Type B pancreatic cell (in vitro differentiated cells): ENCODE results near the gene ZNF273. TPM values are rescaled to one million over a fixed set of nuclear protein-coding genes. Genes with fewer than 3 reads are reported as not detected.

ENCODE experiments used
- DNase-seq: peaks from one replicate; pipeline ENCODE4 v3.0.0; 2021; ENCODE audit warnings: mixed read lengths; ENCODE audit not compliant: unreplicated experiment; ENCODE audit errors: extremely low spot score
- H3K27ac Mint-ChIP-seq: 2 replicates; pipeline ENCODE4 v1.8.0; 2021; ENCODE audit warnings: mild to moderate bottlenecking, mixed read lengths
- H3K27me3 Mint-ChIP-seq: 2 replicates; pipeline ENCODE4 v1.8.0; 2021; ENCODE audit warnings: mixed read lengths
- H3K36me3 Mint-ChIP-seq: 2 replicates; pipeline ENCODE4 v1.8.0; 2021; ENCODE audit warnings: mixed read lengths
- H3K4me1 Mint-ChIP-seq: one replicate; pipeline ENCODE4 v1.8.0; 2021; ENCODE audit warnings: mixed read lengths; ENCODE audit not compliant: unreplicated experiment
- H3K4me3 Mint-ChIP-seq: 2 replicates; pipeline ENCODE4 v1.8.0; 2021; ENCODE audit warnings: mild to moderate bottlenecking, mixed read lengths
- H3K9me3 Mint-ChIP-seq: 2 replicates; pipeline ENCODE4 v1.8.0; 2021; ENCODE audit warnings: mixed read lengths
- total RNA-seq: library from RNA; stranded (reverse); gene quantifications from 2 replicates; pipeline ENCODE4 v1.2.1, GENCODE V29; 2021; ENCODE audit warnings: low replicate concordance
- TF ChIP-seq, protein P1 (sequence below): fragments of 200-600 bp; sonication (generic); conservative IDR thresholded peaks from 2 replicates; pipeline ENCODE4 v1.5.0; 2021; ENCODE audit warnings: antibody characterized with exemption, mild to moderate bottlenecking

The ZNF273 gene
- total RNA-seq, 1 donor from 2014 or later: 9.3 TPM

DNA sequence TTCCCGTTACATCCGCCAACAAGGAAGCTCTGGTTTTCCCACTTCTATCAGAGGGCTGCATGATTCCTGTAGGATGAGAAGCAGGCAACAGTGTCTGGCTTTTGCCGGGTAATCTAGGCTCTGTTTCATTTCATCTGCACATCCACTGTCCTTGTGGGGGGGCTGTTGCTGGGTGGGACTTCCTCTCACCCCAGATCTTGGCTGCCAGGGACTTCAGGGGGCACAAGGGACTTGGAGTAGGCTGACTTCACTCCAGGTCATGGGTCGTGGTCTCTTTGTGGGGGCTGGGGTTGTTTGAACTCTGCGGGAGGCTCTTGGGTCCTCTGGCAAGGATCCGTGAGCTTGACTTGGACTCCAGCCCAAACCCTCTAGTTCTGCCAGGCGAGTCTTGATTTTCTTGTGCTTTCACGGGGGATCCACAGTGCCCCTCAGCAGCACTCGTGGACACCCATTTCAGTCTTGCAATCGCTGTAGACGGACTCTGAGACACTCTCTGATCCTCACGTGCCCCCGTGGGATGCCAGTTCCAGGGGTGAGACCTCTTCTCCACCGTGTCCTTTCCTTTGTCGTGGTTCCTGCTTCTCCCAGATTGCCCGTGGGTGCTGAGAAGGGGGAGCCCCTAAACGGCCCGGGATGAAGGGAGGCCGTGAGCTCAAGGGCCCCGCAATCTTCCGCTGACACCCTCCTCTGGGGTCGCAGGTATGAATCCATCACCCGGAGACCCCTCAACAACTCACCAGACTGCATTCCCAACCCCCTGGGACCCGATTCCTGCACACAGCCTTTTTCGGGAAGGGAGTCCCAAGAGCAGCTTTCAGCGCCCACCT, 21.4 kb upstream of the ZNF273 start:
- Mint-ChIP-seq H3K27me3 (peaks cover 19% of the 10 kb centered on the region), H3K9me3 (no peaks in the 10 kb centered on the region)

DNA sequence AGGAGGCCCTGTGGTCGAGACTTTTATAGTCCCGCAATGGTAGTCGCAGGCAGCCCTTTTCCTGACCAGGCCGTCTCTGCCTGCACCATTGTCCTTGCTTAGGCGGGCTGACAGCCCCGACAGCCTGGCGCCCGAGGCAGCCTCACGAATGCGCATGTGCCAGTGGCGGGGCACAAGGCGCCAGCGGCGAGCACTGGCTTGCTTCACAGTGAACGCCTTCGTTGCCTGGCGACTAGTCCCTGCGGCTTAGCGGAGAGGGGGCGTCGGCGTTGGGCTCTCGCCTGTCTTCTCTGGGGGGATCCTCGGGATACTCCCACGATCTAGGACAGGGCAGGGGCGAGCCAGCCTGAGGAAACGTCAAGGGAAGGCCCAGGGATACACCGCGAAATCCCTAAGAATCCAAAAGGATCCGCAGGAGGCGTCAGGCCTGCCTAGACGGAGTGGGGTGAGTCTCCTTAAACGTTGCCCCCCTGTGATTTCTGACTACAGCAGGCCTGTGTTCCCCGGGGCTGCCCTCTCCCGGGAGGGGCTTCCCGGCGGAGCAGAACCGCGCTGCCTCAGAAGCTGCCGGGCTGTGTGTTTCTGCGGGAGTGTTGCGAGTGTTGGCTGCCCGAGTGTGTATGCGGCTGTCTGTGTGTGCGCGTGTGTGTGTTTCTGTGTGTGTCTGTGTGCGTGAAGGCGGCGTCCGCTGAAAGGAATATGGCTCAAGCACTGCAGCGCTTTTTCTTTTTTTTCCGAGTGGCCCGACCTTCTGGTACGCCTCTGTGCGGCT, 20.5 kb upstream of the ZNF273 start:
- DNase-seq: peak; percentile 65
- no peak overlapping the region for H3K27ac Mint-ChIP-seq

More for the DNA sequence above, 21.4 kb upstream of the ZNF273 start:
- TF ChIP-seq, protein P1, sequence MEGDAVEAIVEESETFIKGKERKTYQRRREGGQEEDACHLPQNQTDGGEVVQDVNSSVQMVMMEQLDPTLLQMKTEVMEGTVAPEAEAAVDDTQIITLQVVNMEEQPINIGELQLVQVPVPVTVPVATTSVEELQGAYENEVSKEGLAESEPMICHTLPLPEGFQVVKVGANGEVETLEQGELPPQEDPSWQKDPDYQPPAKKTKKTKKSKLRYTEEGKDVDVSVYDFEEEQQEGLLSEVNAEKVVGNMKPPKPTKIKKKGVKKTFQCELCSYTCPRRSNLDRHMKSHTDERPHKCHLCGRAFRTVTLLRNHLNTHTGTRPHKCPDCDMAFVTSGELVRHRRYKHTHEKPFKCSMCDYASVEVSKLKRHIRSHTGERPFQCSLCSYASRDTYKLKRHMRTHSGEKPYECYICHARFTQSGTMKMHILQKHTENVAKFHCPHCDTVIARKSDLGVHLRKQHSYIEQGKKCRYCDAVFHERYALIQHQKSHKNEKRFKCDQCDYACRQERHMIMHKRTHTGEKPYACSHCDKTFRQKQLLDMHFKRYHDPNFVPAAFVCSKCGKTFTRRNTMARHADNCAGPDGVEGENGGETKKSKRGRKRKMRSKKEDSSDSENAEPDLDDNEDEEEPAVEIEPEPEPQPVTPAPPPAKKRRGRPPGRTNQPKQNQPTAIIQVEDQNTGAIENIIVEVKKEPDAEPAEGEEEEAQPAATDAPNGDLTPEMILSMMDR: no peak
- Mint-ChIP-seq H3K27ac (no peak overlapping the region), H3K4me3 (no peak overlapping the region), H3K36me3 (no peaks in the 10 kb centered on the region), H3K4me1 (no peaks in the 10 kb centered on the region)
- DNase-seq: peak; percentile 34

DNA sequence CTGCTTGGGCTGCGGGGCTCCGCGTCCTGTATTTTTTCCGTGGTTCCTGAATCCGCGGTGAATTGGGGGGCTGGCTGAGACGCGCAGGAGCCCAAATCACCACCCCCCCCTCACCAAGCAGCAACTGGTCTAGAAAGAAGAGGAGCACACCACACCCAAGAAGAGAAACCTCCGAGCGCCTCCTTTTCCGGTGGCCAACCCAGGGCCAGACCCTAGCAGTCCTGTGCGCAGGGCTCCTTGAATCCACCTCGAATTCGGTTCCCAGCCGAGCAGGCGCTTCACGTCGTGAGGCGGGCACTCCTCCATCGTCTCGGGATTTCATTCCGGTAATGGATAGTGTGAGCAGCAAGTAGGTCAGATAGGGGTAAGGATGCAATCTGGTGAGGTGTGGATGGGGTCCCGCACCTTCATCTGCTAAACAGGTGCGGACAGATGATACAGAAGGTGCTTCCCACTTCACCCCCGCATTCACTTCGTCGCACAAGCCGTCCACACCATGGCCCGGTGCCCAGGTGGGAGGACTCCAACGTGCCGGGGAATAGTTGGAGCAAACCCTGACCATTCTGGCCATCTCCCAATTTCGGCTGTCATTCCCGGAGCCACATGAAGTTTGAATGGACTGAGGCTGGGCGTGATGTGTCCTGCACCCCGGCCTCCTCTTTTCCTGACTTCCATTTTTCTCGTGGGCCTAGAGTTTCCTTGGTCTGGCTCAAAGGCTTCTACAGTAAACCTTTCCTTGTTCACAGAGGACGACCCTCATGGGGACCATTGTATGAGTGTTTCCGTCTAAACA, 19.8 kb upstream of the ZNF273 start:
- Mint-ChIP-seq H3K27ac (no peak overlapping the region), H3K4me3 (no peak overlapping the region), H3K27me3 (peaks cover 31% of the 10 kb centered on the region), H3K4me1 (peaks cover 3% of the 10 kb centered on the region), H3K36me3 (no peaks in the 10 kb centered on the region), H3K9me3 (no peaks in the 10 kb centered on the region)
- TF ChIP-seq, protein P1: no peak
- DNase-seq: peak; percentile 54

More for the DNA sequence above, 20.5 kb upstream of the ZNF273 start:
- Mint-ChIP-seq H3K36me3 (no peaks in the 10 kb centered on the region), H3K27me3 (peaks cover 23% of the 10 kb centered on the region), H3K4me1 (no peaks in the 10 kb centered on the region), H3K9me3 (no peaks in the 10 kb centered on the region), H3K4me3 (no peak overlapping the region)
- TF ChIP-seq, protein P1: no peak

GRCh38 chr7:64884085-64884912, 18.8 kb upstream of the ZNF273 start:
- peaks cover 38% of the 10 kb centered on the region for H3K27me3 Mint-ChIP-seq

More at GRCh38 chr7:64884085-64884912, 18.8 kb upstream of the ZNF273 start:
- DNase-seq: peak; percentile 34
- H3K36me3 Mint-ChIP-seq: no peaks in the 10 kb centered on the region
- H3K4me3 Mint-ChIP-seq: no peak overlapping the region
- H3K27ac Mint-ChIP-seq: no peak overlapping the region
- H3K9me3 Mint-ChIP-seq: no peaks in the 10 kb centered on the region
- TF ChIP-seq, protein P1: no peak
- H3K4me1 Mint-ChIP-seq: peaks cover 9% of the 10 kb centered on the region
